ENCODE measurements around the gene JPT1. TPM values are rescaled to one million over a fixed set of nuclear protein-coding genes. Genes with fewer than 3 reads are reported as not detected.

JPT1 gene
- total RNA-seq, 1 donor from 2014 or later, result 236 TPM

GRCh38 chr17:75096082-75096625 is 58.2 kb downstream of the JPT1 start:
- no peak for DNase-seq (ENCODE audit: low spot score)
- Histone ChIP-seq H4K20me1 (ENCODE audit: low read depth) (no peaks in the 10 kb centered on the region), H3K36me3 (no peaks in the 10 kb centered on the region), H3F3A (ENCODE audit: low read depth) (peaks cover 1% of the 10 kb centered on the region), H3K27me3 (no peaks in the 10 kb centered on the region), H3K79me2 (ENCODE audit: low read depth) (no peaks in the 10 kb centered on the region), H3K9ac (no peak overlapping the region), H3K9me3 (ENCODE audit: low read depth) (no peaks in the 10 kb centered on the region), H3K4me3 (no peak overlapping the region), H3K27ac (no peak overlapping the region), H3K4me1 (peaks cover 6% of the 10 kb centered on the region), H2AFZ (replicated peaks) (no peak overlapping the region), H3K4me2 (no peak overlapping the region)
- TF ChIP-seq CTCF (IDR thresholded peaks at IDR 0.05), result no peak
- no peak for TF ChIP-seq EZH2 (IDR thresholded peaks at IDR 0.05)
- TF ChIP-seq EZH2phosphoT487 (IDR thresholded peaks at IDR 0.05), result no peak
- Mint-ChIP-seq H3K36me3 (no peaks in the 10 kb centered on the region), H3K4me3 (no peak overlapping the region), H3K9me3 (no peaks in the 10 kb centered on the region), H3K27me3 (ENCODE audit: insufficient read depth, low read depth) (peaks cover 10% of the 10 kb centered on the region), H3K4me1 (peaks cover 16% of the 10 kb centered on the region), H3K27ac (no peak overlapping the region)

- TF ChIP-seq EZH2phosphoT487 (IDR thresholded peaks at IDR 0.05), result no peak
- no peak for TF ChIP-seq EZH2 (IDR thresholded peaks at IDR 0.05)
- no peak for TF ChIP-seq CTCF (IDR thresholded peaks at IDR 0.05)
- no peaks in the 10 kb centered on the region for H3K27me3 ChIP-seq
- no peak for DNase-seq (ENCODE audit: low spot score)
- peaks cover 9% of the 10 kb centered on the region for H3K4me1 ChIP-seq
- Mint-ChIP-seq H3K9me3 (no peaks in the 10 kb centered on the region), H3K36me3 (no peaks in the 10 kb centered on the region), H3K27ac (no peak overlapping the region), H3K27me3 (ENCODE audit: insufficient read depth, low read depth) (peaks cover 12% of the 10 kb centered on the region), H3K4me3 (no peak overlapping the region), H3K4me1 (peaks cover 25% of the 10 kb centered on the region)
- no peaks in the 10 kb centered on the region for H3K79me2 ChIP-seq (ENCODE audit: low read depth)
- no peaks in the 10 kb centered on the region for H3K9me3 ChIP-seq (ENCODE audit: low read depth)
- H3F3A ChIP-seq (ENCODE audit: low read depth), result peaks cover 8% of the 10 kb centered on the region
- H3K27ac ChIP-seq, result no peak overlapping the region
- H3K4me2 ChIP-seq, result no peak overlapping the region
- no peak overlapping the region for H3K9ac ChIP-seq
- H2AFZ ChIP-seq (replicated peaks), result no peak overlapping the region
- H3K4me3 ChIP-seq, result no peak overlapping the region
- no peaks in the 10 kb centered on the region for H4K20me1 ChIP-seq (ENCODE audit: low read depth)
- no peaks in the 10 kb centered on the region for H3K36me3 ChIP-seq
Observed at GRCh38 chr17:75094871-75095399, 59.4 kb downstream of the JPT1 start.

- H3K9me3 ChIP-seq (ENCODE audit: low read depth), result no peaks in the 10 kb centered on the region
- no peaks in the 10 kb centered on the region for H3K79me2 ChIP-seq (ENCODE audit: low read depth)
- no peak overlapping the region for H3K27ac ChIP-seq
- Mint-ChIP-seq H3K4me3 (no peak overlapping the region), H3K36me3 (no peaks in the 10 kb centered on the region), H3K27ac (no peak overlapping the region), H3K4me1 (peaks cover 37% of the 10 kb centered on the region), H3K27me3 (ENCODE audit: insufficient read depth, low read depth) (peaks cover 10% of the 10 kb centered on the region), H3K9me3 (no peaks in the 10 kb centered on the region)
- H3F3A ChIP-seq (ENCODE audit: low read depth), result peaks cover 8% of the 10 kb centered on the region
- H3K4me2 ChIP-seq, result no peak overlapping the region
- no peaks in the 10 kb centered on the region for H4K20me1 ChIP-seq (ENCODE audit: low read depth)
- H3K9ac ChIP-seq, result no peak overlapping the region
- no peak overlapping the region for H2AFZ ChIP-seq (replicated peaks)
- DNase-seq (ENCODE audit: low spot score), result no peak
- no peaks in the 10 kb centered on the region for H3K36me3 ChIP-seq
- no peak for TF ChIP-seq EZH2 (IDR thresholded peaks at IDR 0.05)
- peaks cover 11% of the 10 kb centered on the region for H3K4me1 ChIP-seq
- no peaks in the 10 kb centered on the region for H3K27me3 ChIP-seq
- no peak overlapping the region for H3K4me3 ChIP-seq
Observed at GRCh38 chr17:75093548-75094158, 60.7 kb downstream of the JPT1 start.

- Mint-ChIP-seq H3K27ac (peak overlapping the region; percentile 12), H3K4me3 (peak overlapping the region; percentile 3), H3K9me3 (no peaks in the 10 kb centered on the region), H3K4me1 (peaks cover 44% of the 10 kb centered on the region), H3K27me3 (ENCODE audit: insufficient read depth, low read depth) (peaks cover 10% of the 10 kb centered on the region), H3K36me3 (no peaks in the 10 kb centered on the region)
- Histone ChIP-seq H3K27ac (peak overlapping the region; percentile 14), H3K4me3 (no peak overlapping the region), H2AFZ (replicated peaks) (no peak overlapping the region), H4K20me1 (ENCODE audit: low read depth) (no peaks in the 10 kb centered on the region), H3K79me2 (ENCODE audit: low read depth) (no peaks in the 10 kb centered on the region), H3K36me3 (no peaks in the 10 kb centered on the region), H3K4me1 (peaks cover 20% of the 10 kb centered on the region), H3K4me2 (peak overlapping the region; percentile 3), H3K9me3 (ENCODE audit: low read depth) (no peaks in the 10 kb centered on the region), H3K9ac (no peak overlapping the region), H3K27me3 (no peaks in the 10 kb centered on the region), H3F3A (ENCODE audit: low read depth) (peaks cover 15% of the 10 kb centered on the region)
- DNase-seq (ENCODE audit: low spot score), result no peak
- TF ChIP-seq CTCF (IDR thresholded peaks at IDR 0.05) (no peak), EZH2 (IDR thresholded peaks at IDR 0.05) (no peak), EZH2phosphoT487 (IDR thresholded peaks at IDR 0.05) (no peak)
Observed at GRCh38 chr17:75091855-75092327, 62.4 kb downstream of the JPT1 start.
